ENCODE measurements around the gene RXRA. TPM values are rescaled to one million over a fixed set of nuclear protein-coding genes. Genes with fewer than 3 reads are reported as not detected.

The RXRA gene
- total and polyA plus RNA-seq, 10 donors = 10.9 to 116 (median 81.0) TPM

DNA sequence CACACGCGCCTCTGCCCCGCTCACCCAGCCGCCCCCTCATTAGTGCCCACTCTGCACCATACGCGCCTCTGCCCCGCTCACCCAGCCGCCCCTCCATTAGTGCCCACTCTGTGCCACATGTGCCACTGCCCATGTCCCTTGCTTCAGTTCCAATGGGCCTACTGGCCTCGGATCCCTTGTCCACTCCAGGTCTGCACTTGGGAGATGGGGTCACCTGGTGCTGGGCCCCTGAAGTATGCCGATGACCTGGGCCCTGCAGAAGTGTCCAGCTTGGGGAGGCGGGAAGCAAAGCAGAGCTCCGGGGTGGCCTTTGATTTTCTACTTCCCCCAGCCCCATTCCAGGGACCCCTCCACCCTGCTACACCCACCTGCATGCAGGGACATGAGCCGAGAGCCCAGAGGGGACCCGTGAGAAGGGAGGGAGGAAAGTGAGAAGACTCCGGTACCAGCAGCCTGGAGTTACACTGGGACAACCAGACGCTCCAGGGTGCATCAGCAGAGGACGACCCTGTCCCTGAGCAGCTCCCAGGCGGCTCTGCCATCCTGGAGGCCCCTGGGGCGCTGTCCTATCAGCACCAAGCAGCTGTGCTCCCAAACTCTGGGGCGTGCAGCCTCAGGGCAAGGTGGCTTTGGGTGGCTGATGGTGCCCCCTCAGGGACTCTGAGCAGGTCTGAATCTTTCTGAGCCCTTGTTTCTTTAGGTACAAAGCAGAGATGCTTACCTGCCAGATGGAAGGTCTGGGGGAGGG lies 140.8 kb downstream of the RXRA start:
- Histone ChIP-seq H3K4me3 (no peak overlapping the region), H3K36me3 (no peaks in the 10 kb centered on the region), H3K9me3 (peaks cover 0 to under 1% (median 0%) of the 10 kb centered on the region in 8 donors), H3K27ac (no peak overlapping the region), H3K4me1 (no peaks in the 10 kb centered on the region), H3K27me3 (replicated peaks in 1 of 7) (peaks cover 0 to 23% (median 0%) of the 10 kb centered on the region in 7 donors)
- no peak for TF ChIP-seq POLR2AphosphoS5 (IDR thresholded peaks at IDR 0.05)
- TF ChIP-seq, protein P1, sequence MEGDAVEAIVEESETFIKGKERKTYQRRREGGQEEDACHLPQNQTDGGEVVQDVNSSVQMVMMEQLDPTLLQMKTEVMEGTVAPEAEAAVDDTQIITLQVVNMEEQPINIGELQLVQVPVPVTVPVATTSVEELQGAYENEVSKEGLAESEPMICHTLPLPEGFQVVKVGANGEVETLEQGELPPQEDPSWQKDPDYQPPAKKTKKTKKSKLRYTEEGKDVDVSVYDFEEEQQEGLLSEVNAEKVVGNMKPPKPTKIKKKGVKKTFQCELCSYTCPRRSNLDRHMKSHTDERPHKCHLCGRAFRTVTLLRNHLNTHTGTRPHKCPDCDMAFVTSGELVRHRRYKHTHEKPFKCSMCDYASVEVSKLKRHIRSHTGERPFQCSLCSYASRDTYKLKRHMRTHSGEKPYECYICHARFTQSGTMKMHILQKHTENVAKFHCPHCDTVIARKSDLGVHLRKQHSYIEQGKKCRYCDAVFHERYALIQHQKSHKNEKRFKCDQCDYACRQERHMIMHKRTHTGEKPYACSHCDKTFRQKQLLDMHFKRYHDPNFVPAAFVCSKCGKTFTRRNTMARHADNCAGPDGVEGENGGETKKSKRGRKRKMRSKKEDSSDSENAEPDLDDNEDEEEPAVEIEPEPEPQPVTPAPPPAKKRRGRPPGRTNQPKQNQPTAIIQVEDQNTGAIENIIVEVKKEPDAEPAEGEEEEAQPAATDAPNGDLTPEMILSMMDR (IDR thresholded peaks at IDR 0.05 in 8 of 11, conservative IDR thresholded peaks at IDR 0.05 in 3 of 11) = no peak
- no peak for TF ChIP-seq POLR2A (IDR thresholded peaks at IDR 0.05)
- WGBS, 5 donors = 79 to 88% (median 85%) methylated on average over 16 to 20 of the region's 20 CpGs
- intact Hi-C loops (cut with DNase I; ENCODE audit: low total_unique reads) = no loop called here
- DNase-seq = no peak

DNA sequence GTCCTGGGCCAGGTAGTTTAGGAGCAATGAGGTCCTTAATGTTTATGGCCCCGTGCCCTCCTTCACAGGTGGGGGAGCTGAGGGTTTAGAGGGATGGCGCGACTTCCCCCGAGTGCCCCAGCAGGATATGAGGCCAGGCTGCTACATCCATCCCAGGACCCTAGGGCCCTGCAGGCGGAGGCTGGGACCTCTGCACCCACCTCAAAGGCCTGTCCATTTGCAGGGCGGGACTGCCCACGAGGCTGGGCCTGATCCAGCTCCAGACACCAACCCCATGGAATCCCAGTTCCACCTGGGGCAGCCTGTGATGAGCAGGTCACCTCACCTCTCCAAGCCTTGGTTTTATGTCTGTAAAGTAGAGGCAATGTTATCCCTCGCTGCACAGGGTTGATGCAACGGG lies 142.1 kb downstream of the RXRA start:
- H3K27me3 ChIP-seq (replicated peaks in 1 of 7) = peaks cover 0 to 10% (median 0%) of the 10 kb centered on the region in 7 donors
- intact Hi-C loops (cut with DNase I; ENCODE audit: low total_unique reads) = no loop called here
- TF ChIP-seq POLR2A (IDR thresholded peaks at IDR 0.05) (no peak), POLR2AphosphoS5 (IDR thresholded peaks at IDR 0.05) (no peak)
- TF ChIP-seq, protein P1 (IDR thresholded peaks at IDR 0.05 in 8 of 11, conservative IDR thresholded peaks at IDR 0.05 in 3 of 11) = no peak
- WGBS, 5 donors = 60 to 92% (median 82%) methylated on average over 1 to 9 of the region's 9 CpGs
- no peaks in the 10 kb centered on the region for H3K4me1 ChIP-seq
- no peaks in the 10 kb centered on the region for H3K9me3 ChIP-seq
- no peak overlapping the region for H3K4me3 ChIP-seq
- no peak overlapping the region for H3K27ac ChIP-seq
- no peak for DNase-seq
- no peaks in the 10 kb centered on the region for H3K36me3 ChIP-seq

DNA sequence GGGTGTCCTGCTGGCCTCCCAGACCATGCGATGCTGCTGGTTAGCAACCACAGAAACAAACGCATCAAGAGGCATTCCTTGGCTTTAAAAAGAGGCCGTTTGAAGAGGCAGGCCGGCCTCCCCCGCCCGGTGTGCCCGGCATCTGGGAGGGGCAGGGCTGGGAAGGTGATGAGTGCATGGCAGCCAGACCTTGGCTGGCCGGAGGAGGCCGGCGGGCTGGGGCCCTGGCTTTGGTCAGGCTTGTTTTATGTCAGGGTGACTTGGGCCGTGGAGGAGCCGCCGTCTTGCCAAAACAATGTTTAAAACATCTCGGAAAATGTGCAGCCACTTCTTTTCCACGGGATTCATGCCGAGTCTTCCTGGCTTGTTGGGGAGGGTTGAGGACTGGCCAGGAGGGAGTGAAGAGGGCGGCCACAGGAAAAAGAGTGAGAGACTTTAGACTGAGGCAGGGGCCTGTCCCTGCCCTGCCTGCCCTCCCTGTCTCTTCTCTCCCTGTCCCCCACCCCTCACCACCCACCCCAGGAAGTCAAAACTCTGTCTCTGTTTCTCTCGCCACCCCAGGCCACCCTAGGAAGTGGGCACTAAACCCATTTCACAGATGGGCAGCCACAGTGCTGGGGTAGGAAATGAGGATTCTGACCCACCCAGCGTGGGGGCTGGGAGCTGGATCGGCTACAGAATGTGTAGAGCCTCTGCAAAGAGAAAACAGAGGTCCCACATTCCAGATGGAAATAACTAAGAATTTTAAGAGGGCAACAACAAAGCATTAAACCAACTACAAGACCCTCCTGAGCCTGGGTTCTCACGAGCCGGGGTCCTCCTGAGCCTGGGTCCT lies 143.0 kb downstream of the RXRA start:
- H3K27ac ChIP-seq = no peak overlapping the region
- no peaks in the 10 kb centered on the region for H3K9me3 ChIP-seq
- TF ChIP-seq POLR2A (IDR thresholded peaks at IDR 0.05) = no peak
- TF ChIP-seq, protein P1 (IDR thresholded peaks at IDR 0.05 in 8 of 11, conservative IDR thresholded peaks at IDR 0.05 in 3 of 11) = no peak
- no peak for TF ChIP-seq POLR2AphosphoS5 (IDR thresholded peaks at IDR 0.05)
- no peak overlapping the region for H3K4me3 ChIP-seq
- peaks cover 0 to 5% (median under 1%) of the 10 kb centered on the region in 6 donors for H3K4me1 ChIP-seq
- H3K27me3 ChIP-seq (replicated peaks in 1 of 7) = peaks cover 0 to under 1% (median 0%) of the 10 kb centered on the region in 7 donors
- no peak for DNase-seq
- 71 to 85% (median 79%) methylated on average over 21 to 22 of the region's 22 CpGs for WGBS, 5 donors
- no peaks in the 10 kb centered on the region for H3K36me3 ChIP-seq
- intact Hi-C loops (cut with DNase I; ENCODE audit: low total_unique reads) = no loop called here

DNA sequence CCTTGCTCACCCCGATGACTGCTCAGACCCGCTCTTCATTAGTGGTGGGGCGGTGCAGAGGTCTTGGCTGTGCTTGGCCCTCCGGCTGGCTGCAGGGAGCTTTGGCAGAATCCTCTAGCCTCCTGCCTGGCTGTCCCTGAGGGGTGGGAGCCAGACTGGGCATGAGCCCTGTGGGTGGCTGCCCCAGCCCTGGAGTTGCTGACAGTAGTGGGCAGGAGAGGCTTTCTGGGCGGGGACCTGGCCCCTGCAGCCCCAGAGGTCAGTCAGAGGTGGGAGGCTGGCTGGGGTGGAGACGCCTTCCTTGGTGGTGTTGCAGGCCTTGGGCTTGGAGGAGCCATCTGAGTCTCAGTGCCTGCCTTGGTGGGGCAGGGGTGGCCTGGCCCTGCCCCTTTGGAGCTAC lies 146.0 kb downstream of the RXRA start:
- Histone ChIP-seq H3K36me3 (no peaks in the 10 kb centered on the region), H3K9me3 (peaks cover 0 to 4% (median 0%) of the 10 kb centered on the region in 8 donors), H3K4me1 (peaks cover 10 to 20% (median 15%) of the 10 kb centered on the region in 6 donors), H3K4me3 (no peak overlapping the region), H3K27me3 (replicated peaks in 1 of 7) (no peaks in the 10 kb centered on the region), H3K27ac (no peak overlapping the region)
- intact Hi-C loops (cut with DNase I; ENCODE audit: low total_unique reads) = no loop called here
- 82 to 97% (median 90%) methylated on average over 5 to 6 of the region's 6 CpGs; no CpG with 5 or more reads in 1 of the 5 donors for WGBS, 5 donors
- TF ChIP-seq POLR2AphosphoS5 (IDR thresholded peaks at IDR 0.05) (no peak), POLR2A (IDR thresholded peaks at IDR 0.05) (no peak)
- TF ChIP-seq, protein P1 (IDR thresholded peaks at IDR 0.05 in 8 of 11, conservative IDR thresholded peaks at IDR 0.05 in 3 of 11) = no peak
- no peak for DNase-seq

All from spleen (tissue), 11 donors.